ENCODE data around the gene ARHGEF16. TPM values are rescaled to one million over a fixed set of nuclear protein-coding genes. Genes with fewer than 3 reads are reported as not detected.

ARHGEF16 gene
- total RNA-seq, 1 experiment from 2014 or later: 10.1 TPM

GRCh38 chr1:3430406-3430805 lies 24.1 kb upstream of the ARHGEF16 start:
- Histone ChIP-seq H3K4me3 (ENCODE audit: low read depth in 2 of 2, low read length in 2 of 2) (no peak overlapping the region), H3K27ac (ENCODE audit: low read length) (no peak overlapping the region), H3K9me3 (ENCODE audit: control insufficient read depth, insufficient read depth, low read depth, low read length) (no peaks in the 10 kb centered on the region), H3K27me3 (ENCODE audit: control insufficient read depth, insufficient read depth, low read length) (no peaks in the 10 kb centered on the region), H3K4me1 (ENCODE audit: control insufficient read depth, insufficient read depth, low read length) (no peaks in the 10 kb centered on the region), H3K36me3 (ENCODE audit: control insufficient read depth, insufficient read depth, low read length) (peaks cover 6% of the 10 kb centered on the region; the same call in 1 of the 2 replicates)
- ChIA-PET POLR2A (no interaction called here), CTCF (no interaction called here)
- DNase-seq (ENCODE audit: low read depth, low spot score) (no peak), ATAC-seq (no peak)
- in situ Hi-C loops (cut with HindIII; ENCODE audit: low pct_unique_long_range_greater_than_20kb, low sequenced_read_pairs) (no loop called here), intact Hi-C loops (cut with micrococcal nuclease; ENCODE audit: unreplicated experiment) (no loop called here)
- BruUV-seq (replicated peaks): no TSS peak
- TF ChIP-seq, protein P1, sequence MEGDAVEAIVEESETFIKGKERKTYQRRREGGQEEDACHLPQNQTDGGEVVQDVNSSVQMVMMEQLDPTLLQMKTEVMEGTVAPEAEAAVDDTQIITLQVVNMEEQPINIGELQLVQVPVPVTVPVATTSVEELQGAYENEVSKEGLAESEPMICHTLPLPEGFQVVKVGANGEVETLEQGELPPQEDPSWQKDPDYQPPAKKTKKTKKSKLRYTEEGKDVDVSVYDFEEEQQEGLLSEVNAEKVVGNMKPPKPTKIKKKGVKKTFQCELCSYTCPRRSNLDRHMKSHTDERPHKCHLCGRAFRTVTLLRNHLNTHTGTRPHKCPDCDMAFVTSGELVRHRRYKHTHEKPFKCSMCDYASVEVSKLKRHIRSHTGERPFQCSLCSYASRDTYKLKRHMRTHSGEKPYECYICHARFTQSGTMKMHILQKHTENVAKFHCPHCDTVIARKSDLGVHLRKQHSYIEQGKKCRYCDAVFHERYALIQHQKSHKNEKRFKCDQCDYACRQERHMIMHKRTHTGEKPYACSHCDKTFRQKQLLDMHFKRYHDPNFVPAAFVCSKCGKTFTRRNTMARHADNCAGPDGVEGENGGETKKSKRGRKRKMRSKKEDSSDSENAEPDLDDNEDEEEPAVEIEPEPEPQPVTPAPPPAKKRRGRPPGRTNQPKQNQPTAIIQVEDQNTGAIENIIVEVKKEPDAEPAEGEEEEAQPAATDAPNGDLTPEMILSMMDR (IDR thresholded peaks at IDR 0.05): no peak
- TF ChIP-seq POLR2AphosphoS5 (IDR thresholded peaks at IDR 0.05; ENCODE audit: low read depth, low read length) (no peak), REST (IDR thresholded peaks at IDR 0.05; ENCODE audit: insufficient read depth in 1 of 2, low read depth in 2 of 2, low read length in 1 of 2) (no peak), SIN3A (IDR thresholded peaks at IDR 0.05; ENCODE audit: borderline replicate concordance, insufficient read depth, low read depth, low read length) (no peak), TCF7L2 (IDR thresholded peaks at IDR 0.05; ENCODE audit: low read depth, low read length) (no peak)

DNA sequence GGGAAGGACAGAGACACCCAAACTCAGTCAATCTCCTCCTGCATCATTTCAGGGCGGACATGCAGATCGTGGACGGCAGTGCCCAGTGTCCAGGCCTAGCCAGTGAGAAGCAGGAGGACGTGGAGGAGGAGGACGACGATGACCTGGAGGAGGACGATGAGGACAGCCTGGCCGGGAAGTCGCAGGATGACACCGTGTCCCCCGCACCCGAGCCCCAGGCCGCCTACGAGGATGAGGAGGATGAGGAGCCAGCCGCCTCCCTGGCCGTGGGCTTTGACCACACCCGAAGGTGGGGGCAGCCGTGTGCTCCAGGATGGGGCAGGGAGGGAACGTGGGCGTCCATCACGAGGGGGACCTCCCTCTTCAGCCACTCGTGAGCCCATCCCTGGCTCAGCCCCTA lies 23.6 kb upstream of the ARHGEF16 start:
- Histone ChIP-seq H3K36me3 (ENCODE audit: control insufficient read depth, insufficient read depth, low read length) (peaks cover 6% of the 10 kb centered on the region; the same call in 1 of the 2 replicates), H3K27me3 (ENCODE audit: control insufficient read depth, insufficient read depth, low read length) (no peaks in the 10 kb centered on the region), H3K27ac (ENCODE audit: low read length) (no peak overlapping the region), H3K9me3 (ENCODE audit: control insufficient read depth, insufficient read depth, low read depth, low read length) (no peaks in the 10 kb centered on the region), H3K4me3 (ENCODE audit: low read depth in 2 of 2, low read length in 2 of 2) (no peak overlapping the region), H3K4me1 (ENCODE audit: control insufficient read depth, insufficient read depth, low read length) (no peaks in the 10 kb centered on the region)
- intact Hi-C loops (cut with micrococcal nuclease; ENCODE audit: unreplicated experiment) (no loop called here), in situ Hi-C loops (cut with HindIII; ENCODE audit: low pct_unique_long_range_greater_than_20kb, low sequenced_read_pairs) (no loop called here)
- ATAC-seq (peak; percentile 5; the same call in 1 of the 2 replicates), DNase-seq (ENCODE audit: low read depth, low spot score) (no peak)
- POLR2A ChIA-PET: no interaction called here
- no TSS peak for BruUV-seq (replicated peaks)
- CTCF ChIA-PET: no interaction called here
- TF ChIP-seq SIN3A (IDR thresholded peaks at IDR 0.05; ENCODE audit: borderline replicate concordance, insufficient read depth, low read depth, low read length): no peak

DNA sequence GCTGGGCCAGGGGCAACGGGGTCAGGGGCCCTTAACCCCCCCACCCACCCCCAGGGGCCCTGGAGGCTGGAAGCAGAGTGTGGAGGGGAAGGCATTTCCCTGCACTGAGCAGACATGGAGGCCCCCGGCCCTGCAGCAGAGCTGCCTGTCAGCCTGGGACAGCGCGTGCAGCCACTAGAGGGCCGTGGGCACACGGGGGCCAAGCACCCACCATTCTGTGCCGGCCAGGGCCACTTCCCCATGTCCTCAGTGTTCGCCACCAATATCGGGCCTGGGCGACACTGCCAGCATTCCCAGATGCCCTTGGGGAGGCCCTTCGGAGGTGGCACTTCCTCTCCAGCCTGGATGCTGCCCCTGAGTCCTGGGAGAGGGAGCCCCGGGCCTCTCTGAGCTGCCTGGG lies 23.2 kb upstream of the ARHGEF16 start:
- ATAC-seq (peak; percentile 84), DNase-seq (ENCODE audit: low read depth, low spot score) (no peak)
- ChIA-PET POLR2A (no interaction called here), CTCF (no interaction called here)
- no peaks in the 10 kb centered on the region for H3K4me1 ChIP-seq (ENCODE audit: control insufficient read depth, insufficient read depth, low read length)
- no TSS peak for BruUV-seq (replicated peaks)
- H3K27ac ChIP-seq (ENCODE audit: low read length): no peak overlapping the region
- peaks cover 6% of the 10 kb centered on the region; the same call in 1 of the 2 replicates for H3K36me3 ChIP-seq (ENCODE audit: control insufficient read depth, insufficient read depth, low read length)
- no peak for TF ChIP-seq REST (IDR thresholded peaks at IDR 0.05; ENCODE audit: insufficient read depth in 1 of 2, low read depth in 2 of 2, low read length in 1 of 2)
- TF ChIP-seq, protein P1 (IDR thresholded peaks at IDR 0.05): peak; percentile 76; the same call in 1 of the 2 replicates
- H3K9me3 ChIP-seq (ENCODE audit: control insufficient read depth, insufficient read depth, low read depth, low read length): no peaks in the 10 kb centered on the region
- no peak overlapping the region for H3K4me3 ChIP-seq (ENCODE audit: low read depth in 2 of 2, low read length in 2 of 2)
- no peaks in the 10 kb centered on the region for H3K27me3 ChIP-seq (ENCODE audit: control insufficient read depth, insufficient read depth, low read length)
- intact Hi-C loops (cut with micrococcal nuclease; ENCODE audit: unreplicated experiment) (no loop called here), in situ Hi-C loops (cut with HindIII; ENCODE audit: low pct_unique_long_range_greater_than_20kb, low sequenced_read_pairs) (no loop called here)
